Endodermal cell (in vitro differentiated cells): ENCODE results near the gene CRY1. TPM values are rescaled to one million over a fixed set of nuclear protein-coding genes. Genes with fewer than 3 reads are reported as not detected.

Experiments used
- DNase-seq: peaks from one replicate; pipeline ENCODE4 v3.0.0-alpha.2; 2017
- H3K27ac ChIP-seq: 2 replicates; pipeline ENCODE4 v1.5.1; 2013; ENCODE audit warnings: mild to moderate bottlenecking, low read depth, low read length, moderate library complexity
- H3K27me3 ChIP-seq: 2 replicates; pipeline ENCODE4 v1.6.1; 2013; ENCODE audit warnings: mild to moderate bottlenecking, low read length, moderate library complexity; ENCODE audit not compliant: insufficient read depth, control insufficient read depth, poor library complexity, severe bottlenecking
- H3K36me3 ChIP-seq: 2 replicates; pipeline ENCODE4 v1.7.0; 2013; ENCODE audit warnings: mild to moderate bottlenecking, low read length, moderate library complexity; ENCODE audit not compliant: control insufficient read depth, insufficient read depth
- H3K4me1 ChIP-seq: one replicate; pipeline ENCODE4 v1.7.0; 2013; ENCODE audit warnings: low read length; ENCODE audit not compliant: control insufficient read depth, insufficient read depth
- H3K4me3 ChIP-seq: 2 replicates; pipeline ENCODE4 v1.5.1; 2013; ENCODE audit warnings: mild to moderate bottlenecking, low read length, moderate library complexity
- H3K9ac ChIP-seq: 2 replicates; pipeline ENCODE4 v1.6.1; 2013; ENCODE audit warnings: mild to moderate bottlenecking, low read length, moderate library complexity; ENCODE audit not compliant: poor library complexity, severe bottlenecking; ENCODE audit errors: extremely low read depth
- H3K9me3 ChIP-seq: 2 replicates; pipeline ENCODE4 v1.6.1; 2013; ENCODE audit warnings: mild to moderate bottlenecking, low read length, moderate library complexity; ENCODE audit not compliant: control insufficient read depth
- H3K27ac Mint-ChIP-seq: 2 replicates; pipeline ENCODE4 v1.8.0; 2020; ENCODE audit warnings: mixed read lengths
- H3K27me3 Mint-ChIP-seq: 2 replicates; pipeline ENCODE4 v1.8.0; 2021; ENCODE audit warnings: mild to moderate bottlenecking, mixed read lengths; ENCODE audit not compliant: insufficient read depth
- H3K36me3 Mint-ChIP-seq: 2 replicates; pipeline ENCODE4 v1.8.0; 2020; ENCODE audit warnings: low read depth, mixed read lengths
- H3K4me1 Mint-ChIP-seq: 2 replicates; pipeline ENCODE4 v1.8.0; 2020; ENCODE audit warnings: mixed read lengths
- H3K4me3 Mint-ChIP-seq: 2 replicates; pipeline ENCODE4 v1.8.0; 2020; ENCODE audit warnings: mild to moderate bottlenecking, moderate library complexity, mixed read lengths
- H3K9me3 Mint-ChIP-seq: 2 replicates; pipeline ENCODE4 v1.8.0; 2020; ENCODE audit warnings: mild to moderate bottlenecking, mixed read lengths
- WGBS, 2 experiments: methylation state at CpG; one replicate each; pipeline versions ENCODE4 v1.1.5 to v1.1.7; 2013; ENCODE audit warnings: missing lambda C conversion rate in 2 of 2, mixed read lengths in 1 of 2; ENCODE audit not compliant: insufficient coverage in 1 of 2, insufficient read length in 1 of 2; 5-methylcytosine and 5-hydroxymethylcytosine counted together
- total RNA-seq, 2 donors: library from RNA; stranded (reverse); fragmentation: NEBNext Ultra II Directional in 1 of 2; extraction: Animal tissue kit (Norgen Biotek cat#: 25700) in 1 of 2; gene quantifications; 2 replicates in 1 of 2; 3 replicates in 1 of 2; pipeline ENCODE4 v1.2.1, GENCODE V29; 2021
- TF ChIP-seq, protein P1 (sequence below): fragments of 200-600 bp; sonication (generic); conservative IDR thresholded peaks from 2 replicates; pipeline ENCODE4 v1.5.0; 2021; ENCODE audit warnings: antibody characterized with exemption, mild to moderate bottlenecking

The CRY1 gene
- total RNA-seq, 2 donors from 2014 or later: 29.9 to 33.4 TPM

DNA sequence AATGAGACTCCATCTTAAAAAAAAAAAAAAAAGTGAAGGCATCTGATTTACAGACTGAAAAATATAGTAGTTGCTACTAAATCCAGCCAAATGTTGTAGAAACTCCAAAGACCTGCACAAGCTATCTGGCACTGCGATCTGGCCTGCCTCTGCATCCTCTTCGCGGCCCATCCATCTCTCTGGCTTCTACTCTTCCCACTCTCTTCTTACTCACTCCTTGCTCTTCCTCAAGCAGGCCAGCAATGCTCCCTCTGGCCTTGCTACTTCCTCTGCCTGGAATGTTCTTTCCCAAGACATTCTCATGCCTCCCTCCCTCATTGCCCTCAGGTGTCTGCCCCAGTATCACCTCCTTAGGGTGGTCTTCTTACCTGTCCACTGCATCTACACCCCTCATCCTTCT lies 9.7 kb upstream of the CRY1 start:
- DNase-seq: no peak
- TF ChIP-seq, protein P1, sequence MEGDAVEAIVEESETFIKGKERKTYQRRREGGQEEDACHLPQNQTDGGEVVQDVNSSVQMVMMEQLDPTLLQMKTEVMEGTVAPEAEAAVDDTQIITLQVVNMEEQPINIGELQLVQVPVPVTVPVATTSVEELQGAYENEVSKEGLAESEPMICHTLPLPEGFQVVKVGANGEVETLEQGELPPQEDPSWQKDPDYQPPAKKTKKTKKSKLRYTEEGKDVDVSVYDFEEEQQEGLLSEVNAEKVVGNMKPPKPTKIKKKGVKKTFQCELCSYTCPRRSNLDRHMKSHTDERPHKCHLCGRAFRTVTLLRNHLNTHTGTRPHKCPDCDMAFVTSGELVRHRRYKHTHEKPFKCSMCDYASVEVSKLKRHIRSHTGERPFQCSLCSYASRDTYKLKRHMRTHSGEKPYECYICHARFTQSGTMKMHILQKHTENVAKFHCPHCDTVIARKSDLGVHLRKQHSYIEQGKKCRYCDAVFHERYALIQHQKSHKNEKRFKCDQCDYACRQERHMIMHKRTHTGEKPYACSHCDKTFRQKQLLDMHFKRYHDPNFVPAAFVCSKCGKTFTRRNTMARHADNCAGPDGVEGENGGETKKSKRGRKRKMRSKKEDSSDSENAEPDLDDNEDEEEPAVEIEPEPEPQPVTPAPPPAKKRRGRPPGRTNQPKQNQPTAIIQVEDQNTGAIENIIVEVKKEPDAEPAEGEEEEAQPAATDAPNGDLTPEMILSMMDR: no peak
- no peak overlapping the region for H3K27ac ChIP-seq
- H3K4me1 Mint-ChIP-seq: peaks cover 22% of the 10 kb centered on the region
- H3K36me3 Mint-ChIP-seq: no peaks in the 10 kb centered on the region
- no peak overlapping the region for H3K4me3 ChIP-seq
- no peaks in the 10 kb centered on the region for H3K27me3 Mint-ChIP-seq
- no peaks in the 10 kb centered on the region for H3K36me3 ChIP-seq
- no peak overlapping the region for H3K9ac ChIP-seq
- H3K9me3 Mint-ChIP-seq: no peaks in the 10 kb centered on the region
- peaks cover under 1% of the 10 kb centered on the region for H3K9me3 ChIP-seq
- peaks cover 6% of the 10 kb centered on the region for H3K4me1 ChIP-seq
- 94% methylated on average over 3 of the region's 3 CpGs for WGBS, 2 experiments
- H3K27ac Mint-ChIP-seq: no peak overlapping the region
- no peak overlapping the region for H3K4me3 Mint-ChIP-seq
- no peaks in the 10 kb centered on the region for H3K27me3 ChIP-seq

DNA sequence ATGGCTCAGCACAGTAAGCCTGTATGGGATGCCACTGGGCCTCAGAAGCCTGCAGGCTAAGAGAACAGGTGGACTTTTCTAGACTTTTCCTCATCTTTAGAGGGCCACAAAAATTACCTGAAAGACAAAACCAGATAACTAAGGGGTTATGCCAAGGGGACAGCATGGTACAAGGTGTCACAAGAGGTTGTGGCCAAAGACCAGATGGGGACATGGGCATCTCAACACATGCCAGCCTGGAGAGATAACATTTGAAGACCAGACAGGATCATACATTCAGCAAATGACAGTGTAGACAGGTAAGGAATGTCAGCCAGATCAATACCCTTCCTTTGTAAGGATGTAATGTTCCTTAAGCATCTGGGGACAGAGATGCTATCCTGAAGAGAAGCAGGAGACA lies 8.9 kb upstream of the CRY1 start:
- Histone ChIP-seq H3K4me1 (peaks cover 6% of the 10 kb centered on the region), H3K36me3 (no peaks in the 10 kb centered on the region), H3K27ac (no peak overlapping the region), H3K9me3 (peaks cover 8% of the 10 kb centered on the region), H3K9ac (no peak overlapping the region), H3K27me3 (no peaks in the 10 kb centered on the region), H3K4me3 (no peak overlapping the region)
- Mint-ChIP-seq H3K4me3 (no peak overlapping the region), H3K36me3 (no peaks in the 10 kb centered on the region), H3K27ac (no peak overlapping the region), H3K4me1 (peaks cover 15% of the 10 kb centered on the region), H3K9me3 (peaks cover 7% of the 10 kb centered on the region), H3K27me3 (no peaks in the 10 kb centered on the region)
- DNase-seq: no peak
- TF ChIP-seq, protein P1: no peak

- Histone ChIP-seq H3K36me3 (no peaks in the 10 kb centered on the region), H3K27me3 (no peaks in the 10 kb centered on the region), H3K4me3 (no peak overlapping the region), H3K9me3 (peaks cover 14% of the 10 kb centered on the region), H3K4me1 (peaks cover 6% of the 10 kb centered on the region), H3K9ac (no peak overlapping the region), H3K27ac (no peak overlapping the region)
- Mint-ChIP-seq H3K4me3 (no peak overlapping the region), H3K4me1 (peaks cover 13% of the 10 kb centered on the region), H3K27me3 (no peaks in the 10 kb centered on the region), H3K9me3 (peaks cover 14% of the 10 kb centered on the region), H3K27ac (no peak overlapping the region), H3K36me3 (no peaks in the 10 kb centered on the region)
- DNase-seq: no peak
- WGBS, 2 experiments: no CpG with 5 or more reads among the region's 1 CpG
- TF ChIP-seq, protein P1: no peak
Observed at GRCh38 chr12:107101651-107102050, 8.3 kb upstream of the CRY1 start.
